ENCODE measurements around the gene EIF4EBP3. TPM values are rescaled to one million over a fixed set of nuclear protein-coding genes. Genes with fewer than 3 reads are reported as not detected.

The EIF4EBP3 gene
- total and polyA plus RNA-seq, 2 donors (not counting 3 experiments of a cell fraction or from before 2014, with no cell fraction given) = 3.7 to 7.6 TPM

DNA sequence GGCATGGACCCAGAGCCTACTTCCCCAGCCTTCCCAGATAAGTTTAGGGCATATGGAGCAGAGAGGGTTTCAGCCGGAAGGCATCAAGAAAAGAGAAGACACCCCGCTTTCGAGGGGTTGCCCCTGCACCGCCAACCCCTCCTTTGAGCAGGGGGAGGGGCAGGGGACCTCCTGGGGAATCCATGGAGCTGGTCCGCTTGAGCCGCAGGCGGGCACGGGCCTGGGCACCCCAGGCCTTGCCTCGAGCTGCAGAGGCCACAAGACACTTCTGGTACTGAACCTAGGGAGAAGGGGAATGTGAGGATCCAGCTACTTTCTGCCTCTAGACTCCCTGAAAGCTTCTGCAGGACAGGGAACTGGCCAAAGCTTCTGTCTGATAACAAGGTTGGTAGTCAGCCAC is 11.1 kb downstream of the EIF4EBP3 start:
- H3K9ac ChIP-seq (replicated peaks; ENCODE audit: extremely low read depth, insufficient read depth, low read length) = no peak overlapping the region
- no peak for DNase-seq (ENCODE audit: low read depth, low spot score)
- H3K27me3 ChIP-seq (ENCODE audit: control insufficient read depth in 2 of 2, insufficient read depth in 2 of 2, low read length in 2 of 2) = no peaks in the 10 kb centered on the region
- H3K4me2 ChIP-seq (ENCODE audit: insufficient read depth, low read length) = no peak overlapping the region
- no peak overlapping the region for H2AFZ ChIP-seq (ENCODE audit: low read depth, low read length)
- no peaks in the 10 kb centered on the region for H3K9me1 ChIP-seq (replicated peaks; ENCODE audit: control insufficient read depth, extremely low read depth, insufficient read depth, low read length)
- no peak overlapping the region for H3K27ac ChIP-seq (ENCODE audit: insufficient read depth, low read depth, low read length)
- peaks cover 15% of the 10 kb centered on the region for H3K4me1 ChIP-seq (ENCODE audit: control insufficient read depth, extremely low read depth, insufficient read depth, low read length)
- ChIA-PET CTCF (interaction anchor here (1.9 to 3.9 kb wide), 3 partner anchors 11 to 76 kb away, joined by 6 to 18 read pairs (median 6); partner anchors contain the start of genes CD14 and EIF4EBP3), POLR2A (no interaction called here)
- H3K79me2 ChIP-seq (ENCODE audit: control insufficient read depth, insufficient read depth, low read length) = peaks cover 29% of the 10 kb centered on the region
- BruUV-seq (replicated peaks) = no TSS peak
- intact Hi-C loops (cut with micrococcal nuclease) (no loop called here), dilution Hi-C loops (cut with MboI; ENCODE audit: extremely low pct_ligation_motif_present, low sequenced_read_pairs) (no loop called here)
- peak; percentile 26 for FAIRE-seq
- no peak overlapping the region for H3K4me3 ChIP-seq (replicated peaks in 1 of 3; ENCODE audit: insufficient read depth in 1 of 3, low read depth in 1 of 3, low read length in 3 of 3)
- H3K36me3 ChIP-seq (ENCODE audit: control insufficient read depth in 2 of 2, extremely low read depth in 1 of 2, insufficient read depth in 2 of 2, low read length in 2 of 2) = no peaks in the 10 kb centered on the region
- TF ChIP-seq POLR2A (IDR thresholded peaks at IDR 0.05; ENCODE audit: low read depth, low read length) = no peak
- TF ChIP-seq, protein P1, sequence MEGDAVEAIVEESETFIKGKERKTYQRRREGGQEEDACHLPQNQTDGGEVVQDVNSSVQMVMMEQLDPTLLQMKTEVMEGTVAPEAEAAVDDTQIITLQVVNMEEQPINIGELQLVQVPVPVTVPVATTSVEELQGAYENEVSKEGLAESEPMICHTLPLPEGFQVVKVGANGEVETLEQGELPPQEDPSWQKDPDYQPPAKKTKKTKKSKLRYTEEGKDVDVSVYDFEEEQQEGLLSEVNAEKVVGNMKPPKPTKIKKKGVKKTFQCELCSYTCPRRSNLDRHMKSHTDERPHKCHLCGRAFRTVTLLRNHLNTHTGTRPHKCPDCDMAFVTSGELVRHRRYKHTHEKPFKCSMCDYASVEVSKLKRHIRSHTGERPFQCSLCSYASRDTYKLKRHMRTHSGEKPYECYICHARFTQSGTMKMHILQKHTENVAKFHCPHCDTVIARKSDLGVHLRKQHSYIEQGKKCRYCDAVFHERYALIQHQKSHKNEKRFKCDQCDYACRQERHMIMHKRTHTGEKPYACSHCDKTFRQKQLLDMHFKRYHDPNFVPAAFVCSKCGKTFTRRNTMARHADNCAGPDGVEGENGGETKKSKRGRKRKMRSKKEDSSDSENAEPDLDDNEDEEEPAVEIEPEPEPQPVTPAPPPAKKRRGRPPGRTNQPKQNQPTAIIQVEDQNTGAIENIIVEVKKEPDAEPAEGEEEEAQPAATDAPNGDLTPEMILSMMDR (IDR thresholded peaks at IDR 0.05; ENCODE audit: extremely low read depth in 1 of 2, insufficient read depth in 1 of 2, low read depth in 1 of 2, low read length in 2 of 2) = no peak
- TF ChIP-seq EZH2 (IDR thresholded peaks at IDR 0.05; ENCODE audit: borderline replicate concordance, low read depth, low read length, severe bottlenecking) = no peak
- TF ChIP-seq POLR2AphosphoS5 (IDR thresholded peaks at IDR 0.05; ENCODE audit: insufficient read depth, low read depth, low read length) = no peak
- TF ChIP-seq FOS (IDR thresholded peaks at IDR 0.05; ENCODE audit: borderline replicate concordance, insufficient read depth, low read length) = no peak
- TF ChIP-seq MYC (IDR thresholded peaks at IDR 0.05; ENCODE audit: low read depth, low read length) = no peak
- no peak for TF ChIP-seq MAX (IDR thresholded peaks at IDR 0.05; ENCODE audit: insufficient read depth, insufficient read length)
- TF ChIP-seq GATA2 (IDR thresholded peaks at IDR 0.05; ENCODE audit: insufficient read depth, insufficient read length, low read depth, low read length) = no peak
- TF ChIP-seq JUN (IDR thresholded peaks at IDR 0.05; ENCODE audit: borderline replicate concordance, insufficient read depth, insufficient read length, low read depth) = no peak
- H3K9me3 ChIP-seq (replicated peaks; ENCODE audit: control insufficient read depth, insufficient read depth, low read length) = no peaks in the 10 kb centered on the region
- no peaks in the 10 kb centered on the region for H4K20me1 ChIP-seq (replicated peaks; ENCODE audit: control insufficient read depth, extremely low read depth, insufficient read depth, low read length)

Data from endothelial cell of umbilical vein (primary cell).